HG02571 (cell line): ENCODE results near the gene INPP4B.

Source experiments
- ATAC-seq: cut with Tn5 transposase; IDR thresholded peaks from one replicate; pipeline ENCODE4 v1.9.1; 2021; ENCODE audit warnings: mild to moderate bottlenecking, moderate library complexity; ENCODE audit not compliant: unreplicated experiment

INPP4B gene

DNA sequence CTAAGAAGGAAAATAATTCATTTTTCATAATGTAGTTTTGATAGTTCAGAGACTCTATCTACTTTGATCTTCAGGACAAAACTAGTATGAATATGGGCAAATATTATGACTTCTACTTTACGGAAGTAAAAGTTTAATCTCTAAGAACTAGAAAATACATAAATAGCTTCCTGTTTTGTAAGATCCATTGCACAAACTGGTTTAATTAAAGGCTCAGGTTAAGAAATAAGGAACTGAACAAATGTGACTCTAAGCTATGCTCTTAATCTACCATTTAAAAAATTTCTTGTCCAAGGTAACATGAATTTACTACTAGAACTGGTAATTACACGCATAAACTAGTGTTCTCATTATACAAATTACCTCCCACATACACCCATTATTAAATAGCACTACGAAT lies 360.6 kb downstream of the INPP4B start:
- no peak for ATAC-seq

DNA sequence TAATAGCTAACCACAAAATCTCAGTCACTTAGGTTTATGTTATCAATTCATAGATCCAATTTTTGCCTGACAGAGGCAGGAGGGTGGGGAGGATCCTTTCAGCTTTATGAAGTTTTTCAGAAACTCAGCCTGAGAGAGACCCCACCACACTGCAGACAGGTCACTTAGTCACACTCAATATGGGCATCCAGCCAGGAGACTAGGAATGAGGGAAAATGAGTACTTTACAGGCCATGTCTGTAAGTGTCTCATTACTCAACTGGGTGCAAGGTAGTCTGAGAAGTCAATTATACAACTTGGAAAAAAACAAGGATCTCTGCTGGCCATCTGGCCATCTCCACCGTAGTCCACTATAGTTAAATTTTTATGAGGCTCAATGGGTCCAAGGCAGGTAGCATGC lies 365.9 kb downstream of the INPP4B start:
- ATAC-seq: no peak

- ATAC-seq: no peak
Measured at GRCh38 chr4:142475663-142476062, 370.4 kb downstream of the INPP4B start.

- ATAC-seq: no peak
Measured at GRCh38 chr4:142474398-142475087, 371.6 kb downstream of the INPP4B start.

- ATAC-seq: no peak
Measured at GRCh38 chr4:142473960-142474338, 372.2 kb downstream of the INPP4B start.

GRCh38 chr4:142473218-142473959 lies 372.7 kb downstream of the INPP4B start:
- no peak for ATAC-seq

DNA sequence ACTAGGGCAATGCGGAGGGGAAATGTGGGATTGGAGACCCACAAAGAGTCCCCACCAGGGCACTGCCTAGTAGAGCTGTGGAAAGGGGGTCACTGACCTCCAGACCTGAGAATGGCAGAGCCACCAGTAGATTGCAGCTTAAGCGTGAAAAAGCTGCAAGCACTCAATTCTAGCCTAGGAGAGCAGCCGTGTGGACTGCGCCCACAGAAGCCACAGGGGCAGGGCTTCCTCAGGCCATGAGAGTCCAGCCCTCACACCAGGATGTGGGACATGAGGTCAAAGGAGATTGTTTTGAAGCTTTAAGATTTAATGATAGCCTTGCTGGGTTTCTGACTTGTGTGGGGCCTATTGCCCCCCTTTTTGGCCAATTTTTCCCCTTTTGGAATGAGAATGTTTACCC lies 379.0 kb downstream of the INPP4B start:
- no peak for ATAC-seq

DNA sequence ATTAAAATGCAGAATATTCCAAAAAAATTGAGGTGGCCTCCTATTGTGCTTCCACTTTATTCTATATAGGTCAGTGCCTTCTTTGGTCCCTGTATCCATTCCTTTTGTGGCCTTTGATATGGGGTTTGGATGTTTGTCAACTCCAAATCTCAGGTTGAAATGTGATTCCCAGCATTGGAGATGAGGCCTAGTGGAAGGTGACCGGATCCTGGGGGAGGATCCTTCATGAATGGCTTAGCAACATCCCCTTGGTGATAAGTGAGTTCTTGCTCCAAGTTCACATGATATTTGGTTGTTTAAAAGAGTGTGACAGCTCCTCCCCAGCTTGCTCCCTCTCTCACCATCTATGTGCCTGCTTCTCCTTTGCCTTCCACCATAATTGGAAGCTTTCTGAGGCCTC lies 380.6 kb downstream of the INPP4B start:
- ATAC-seq: no peak

GRCh38 chr4:142463206-142463605 lies 382.9 kb downstream of the INPP4B start:
- ATAC-seq: no peak

DNA sequence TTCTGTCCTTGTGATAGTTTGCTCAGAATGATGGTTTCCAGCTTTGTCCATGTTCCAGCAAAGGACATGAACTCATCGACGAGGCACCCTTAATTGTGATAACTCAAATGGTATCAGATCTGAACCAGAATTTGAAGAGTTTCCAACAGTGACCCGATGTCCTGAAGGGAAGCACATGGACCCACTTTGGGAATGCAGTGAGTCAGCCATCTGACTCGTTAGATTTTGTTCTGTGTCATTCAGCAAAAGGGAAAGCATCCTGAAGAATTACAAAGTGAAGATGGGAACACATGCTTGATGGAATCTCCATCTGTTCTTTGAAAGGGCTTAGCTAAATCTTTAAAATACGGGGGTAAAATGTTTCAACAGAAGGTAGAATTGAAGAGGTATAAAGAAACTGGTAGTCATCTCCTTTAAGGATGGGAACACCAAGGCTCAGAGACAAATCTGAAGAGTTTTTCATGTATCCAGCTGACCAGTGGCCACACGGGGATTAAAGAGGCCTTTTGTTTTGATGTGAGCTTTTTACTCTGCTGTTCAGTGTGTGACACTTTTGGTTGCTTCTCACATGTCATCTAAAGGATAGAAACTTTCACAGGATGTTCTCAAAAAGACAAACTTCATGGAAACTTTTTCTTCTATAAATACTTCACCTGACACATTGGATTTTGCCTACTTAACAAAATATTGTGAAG lies 393.8 kb downstream of the INPP4B start:
- ATAC-seq: no peak

DNA sequence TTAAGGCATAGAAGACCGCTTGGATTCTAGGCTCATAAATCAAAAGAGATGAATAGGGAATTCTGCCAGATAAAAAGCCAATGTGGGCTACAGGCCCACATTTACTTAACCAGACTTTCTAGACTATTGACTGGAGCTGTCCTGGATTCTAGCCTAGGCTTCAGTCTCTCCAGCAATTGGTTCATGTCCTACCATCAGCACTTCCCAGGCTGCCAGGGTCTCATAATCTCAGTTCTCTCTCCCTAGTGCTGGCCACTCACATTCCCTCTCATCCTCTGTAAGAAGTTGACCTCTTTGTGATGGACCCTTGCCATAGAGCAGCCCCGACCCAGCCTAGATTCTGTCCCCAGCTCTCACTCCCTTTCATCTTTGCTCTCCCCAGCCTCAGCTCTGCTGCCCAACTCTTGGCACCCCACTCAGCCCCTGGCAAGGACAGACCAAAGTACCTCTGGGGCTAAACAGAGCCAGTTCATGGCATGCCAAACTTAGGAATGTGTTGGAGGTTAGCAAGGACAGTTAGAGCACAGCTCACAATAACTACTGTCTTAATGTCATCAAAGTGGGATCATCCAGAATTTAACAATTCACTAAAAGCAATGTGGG lies 396.2 kb downstream of the INPP4B start:
- ATAC-seq: no peak

GRCh38 chr4:142447009-142447408 lies 399.1 kb downstream of the INPP4B start:
- ATAC-seq: no peak

DNA sequence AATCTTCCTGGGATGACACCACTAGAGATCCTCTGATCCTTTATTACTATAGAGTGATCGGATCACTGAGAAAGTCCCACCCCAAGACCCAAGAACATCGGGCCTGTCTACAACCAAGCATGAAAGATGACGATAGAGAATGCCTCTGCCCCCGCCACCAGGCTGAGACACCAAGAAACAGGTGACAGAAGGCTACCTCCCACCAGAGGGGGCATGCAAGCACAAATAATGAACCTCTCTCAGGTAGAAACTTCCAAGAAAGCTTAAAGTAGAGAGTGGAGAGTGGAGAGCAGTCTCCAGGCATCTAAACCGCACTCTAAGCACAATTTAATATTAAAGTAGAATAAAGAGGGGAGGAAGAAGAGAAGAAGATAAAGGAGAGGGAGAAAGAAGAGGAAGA lies 402.6 kb downstream of the INPP4B start:
- no peak for ATAC-seq

GRCh38 chr4:142440093-142440492 lies 406.0 kb downstream of the INPP4B start:
- ATAC-seq: no peak

DNA sequence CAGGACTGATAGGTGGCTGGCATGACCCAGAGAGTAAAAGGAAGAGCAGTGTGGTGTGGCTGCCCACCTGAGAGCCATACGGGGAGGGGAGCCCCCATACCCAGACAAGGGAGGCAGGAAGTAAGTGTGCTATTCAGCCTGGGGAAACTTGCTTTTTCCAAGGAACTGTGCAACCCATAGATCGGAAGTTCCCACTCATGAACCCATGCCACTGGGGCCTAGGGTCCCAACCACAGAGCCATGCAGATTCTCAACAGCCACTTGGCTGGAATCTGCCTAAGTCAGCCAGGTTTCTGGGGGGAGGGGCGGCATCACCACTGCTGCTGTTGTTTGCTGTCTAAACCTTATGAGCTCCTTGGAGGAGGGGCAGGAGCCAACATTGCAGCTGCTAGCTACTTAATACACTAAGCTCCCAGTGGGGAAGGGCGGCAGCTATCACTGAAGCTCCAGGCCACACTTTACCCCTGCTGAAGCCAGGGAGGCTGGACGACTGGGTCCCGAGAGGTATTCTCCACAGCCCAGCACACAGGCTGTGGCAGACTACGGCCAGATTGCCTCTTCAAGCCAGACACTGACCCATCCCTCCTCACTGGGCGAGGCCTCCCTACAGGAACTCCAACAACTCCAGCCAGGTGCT lies 410.4 kb downstream of the INPP4B start:
- ATAC-seq: no peak

GRCh38 chr4:142434519-142435224 lies 411.4 kb downstream of the INPP4B start:
- no peak for ATAC-seq

GRCh38 chr4:142428715-142429114 lies 417.4 kb downstream of the INPP4B start:
- ATAC-seq: no peak

GRCh38 chr4:142427456-142427855 lies 418.6 kb downstream of the INPP4B start:
- ATAC-seq: no peak

DNA sequence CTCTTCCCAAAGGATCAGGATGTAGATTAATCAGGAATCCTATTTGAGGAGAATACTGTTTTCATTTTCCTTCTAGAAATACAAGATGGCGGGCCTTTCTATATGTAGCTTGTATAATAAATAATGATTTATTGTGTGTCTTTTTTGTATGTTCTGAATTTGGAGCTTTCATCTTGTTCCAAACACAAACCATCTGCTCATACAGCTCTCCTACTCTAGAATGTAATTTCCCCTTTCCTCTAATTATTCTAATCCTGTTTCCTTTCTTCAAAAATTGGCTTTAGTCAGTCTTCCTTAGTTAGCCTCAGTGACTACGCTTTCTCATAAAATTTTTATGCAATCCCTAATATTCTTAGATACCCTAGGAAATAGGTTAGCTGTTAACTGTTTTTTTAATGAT lies 422.2 kb downstream of the INPP4B start:
- no peak for ATAC-seq

DNA sequence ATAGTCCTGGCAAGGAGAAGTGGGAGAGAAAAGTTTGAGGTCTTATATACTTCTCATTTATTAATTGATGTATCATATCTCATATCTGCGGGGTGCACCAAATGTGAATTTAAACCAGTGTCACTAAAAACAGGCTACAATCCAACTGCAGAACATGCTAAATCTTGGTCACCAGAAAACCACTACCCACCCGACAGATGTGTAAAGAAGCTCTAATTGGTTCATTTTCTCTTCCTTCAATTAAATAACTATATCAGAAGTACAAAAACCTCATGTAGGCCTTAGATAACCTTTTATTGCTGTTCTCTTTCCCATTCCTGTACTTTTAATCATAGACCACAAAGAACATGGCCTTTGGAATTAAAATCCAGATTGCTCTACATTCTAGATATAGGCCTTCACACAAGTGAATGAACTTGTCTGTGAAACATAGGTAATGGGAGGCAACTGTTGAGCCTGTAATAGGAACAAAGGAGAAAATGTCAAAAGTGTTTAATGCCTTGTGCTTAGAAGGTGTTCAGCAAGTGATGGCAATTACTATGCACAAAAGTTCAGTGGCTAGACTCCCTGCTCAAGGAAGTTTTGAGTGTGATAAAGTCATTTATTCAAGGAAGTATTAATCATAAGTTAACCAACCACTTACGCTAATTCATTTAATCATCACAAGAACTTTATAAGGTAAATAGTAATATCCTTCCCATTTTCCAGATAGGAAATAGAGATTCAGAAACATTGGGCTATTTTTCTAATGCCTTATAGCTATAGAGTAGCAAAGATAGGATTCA lies 425.6 kb downstream of the INPP4B start:
- ATAC-seq: no peak
